ENCODE data around the gene SPRY1.

DNA sequence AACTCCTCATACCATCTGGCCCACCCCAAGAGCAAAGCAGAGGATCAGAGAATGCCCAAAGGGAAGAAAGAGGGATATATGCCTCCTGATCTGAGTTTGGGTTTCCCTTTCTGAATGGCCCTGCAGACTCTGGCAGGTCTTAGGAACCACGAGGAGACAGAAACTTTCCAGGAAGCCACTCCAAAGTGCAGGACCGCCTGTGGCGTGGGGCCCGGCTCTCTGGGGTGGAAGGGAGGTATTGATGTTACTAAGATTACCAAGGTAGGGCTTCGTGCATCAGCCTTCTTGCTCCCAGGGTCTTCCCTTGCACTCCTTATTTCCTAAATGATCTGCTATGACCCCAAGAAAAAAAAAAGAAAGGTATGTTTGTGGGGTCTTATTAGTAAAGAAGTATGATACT lies 41.9 kb upstream of the SPRY1 start:
- TF ChIP-seq ZNF274 (IDR thresholded peaks at IDR 0.05; ENCODE audit: low read depth, low read length) (no peak), YY1 (IDR thresholded peaks at IDR 0.05; ENCODE audit: insufficient read depth, insufficient read length) (no peak)

All from NT2/D1 (cell line).